ENCODE data around the gene FBLN2. TPM values are rescaled to one million over a fixed set of nuclear protein-coding genes. Genes with fewer than 3 reads are reported as not detected.

Gene FBLN2
- total and polyA plus RNA-seq, 2 of the 13 experiments (the other 11 are each of a cell fraction or from before 2014, with no cell fraction given): not detected

DNA sequence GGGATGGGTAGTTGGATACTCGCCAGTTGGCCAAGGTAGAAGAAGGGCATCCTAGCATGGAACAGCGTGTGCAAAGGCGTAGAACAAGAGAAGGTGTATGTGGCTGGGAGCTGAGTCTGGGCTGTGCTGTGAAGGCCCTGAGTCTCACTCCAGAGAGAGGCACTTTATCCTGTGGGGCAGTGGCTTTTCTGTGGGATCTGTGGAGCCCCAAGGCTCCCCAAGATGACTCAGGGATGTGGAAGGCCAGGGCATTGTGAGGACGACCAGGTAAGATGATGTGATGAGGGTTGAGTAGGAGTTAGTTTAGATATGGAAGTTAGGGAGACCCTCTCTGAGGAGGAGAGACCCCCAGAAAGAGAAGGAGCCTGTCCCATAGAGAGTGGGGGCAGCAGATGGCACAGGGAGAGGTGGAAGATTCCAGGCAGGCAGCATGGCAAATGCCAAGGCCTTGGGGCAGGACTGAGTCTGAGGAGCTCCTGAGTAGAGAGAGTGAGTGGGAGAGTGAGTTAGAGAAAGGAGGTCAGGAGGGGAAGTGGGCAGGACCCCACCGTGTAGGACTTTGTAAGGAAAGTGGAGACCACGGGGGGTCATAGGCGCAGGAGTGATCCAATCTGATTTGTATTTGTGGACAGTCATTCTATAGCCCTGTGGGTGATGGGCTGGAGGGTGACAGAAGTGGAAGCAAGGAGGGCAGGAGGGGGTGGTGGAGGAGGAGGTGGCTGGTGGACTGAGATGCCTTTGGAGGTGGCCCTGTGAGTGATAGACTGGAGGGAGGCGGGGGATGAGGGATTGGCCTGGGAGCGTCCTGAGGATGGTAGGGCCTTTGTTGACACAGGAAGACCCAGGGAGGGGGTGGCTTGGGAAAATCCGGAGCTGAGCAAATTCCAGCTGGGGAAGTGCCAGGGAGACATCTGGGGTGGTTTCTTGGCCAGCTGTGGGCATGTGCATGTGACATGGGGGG is 50.3 kb downstream of the FBLN2 start:
- POLR2A ChIA-PET: no interaction called here
- no peak for FAIRE-seq

More for the DNA sequence above, 50.3 kb downstream of the FBLN2 start:
- H3K9ac ChIP-seq (ENCODE audit: insufficient read depth, low read depth, low read length): no peak overlapping the region
- H3K27me3 ChIP-seq (ENCODE audit: control insufficient read depth in 1 of 2, insufficient read depth in 2 of 2, low read length in 2 of 2): peaks cover 7 to 16% of the 10 kb centered on the region in 2 experiments; a peak in 3 of 5 replicates
- no TSS peak for BruUV-seq (replicated peaks)
- in situ Hi-C loops (cut with HindIII; ENCODE audit: extremely low pct_ligation_motif_present, low pct_unique_long_range_greater_than_20kb): no loop called here
- WGBS (ENCODE audit: low lambda C conversion rate): 15% methylated on average over 10 of the region's 10 CpGs
- H4K20me1 ChIP-seq (ENCODE audit: insufficient read depth, low read length): no peaks in the 10 kb centered on the region
- H3K4me3 ChIP-seq (replicated peaks in 1 of 3; ENCODE audit: insufficient read depth in 1 of 3, low read depth in 2 of 3, low read length in 3 of 3): no peak overlapping the region
- no peak for TF ChIP-seq ZNF263 (CRISPR knock-in tag; IDR thresholded peaks at IDR 0.05)
- TF ChIP-seq, protein P1, sequence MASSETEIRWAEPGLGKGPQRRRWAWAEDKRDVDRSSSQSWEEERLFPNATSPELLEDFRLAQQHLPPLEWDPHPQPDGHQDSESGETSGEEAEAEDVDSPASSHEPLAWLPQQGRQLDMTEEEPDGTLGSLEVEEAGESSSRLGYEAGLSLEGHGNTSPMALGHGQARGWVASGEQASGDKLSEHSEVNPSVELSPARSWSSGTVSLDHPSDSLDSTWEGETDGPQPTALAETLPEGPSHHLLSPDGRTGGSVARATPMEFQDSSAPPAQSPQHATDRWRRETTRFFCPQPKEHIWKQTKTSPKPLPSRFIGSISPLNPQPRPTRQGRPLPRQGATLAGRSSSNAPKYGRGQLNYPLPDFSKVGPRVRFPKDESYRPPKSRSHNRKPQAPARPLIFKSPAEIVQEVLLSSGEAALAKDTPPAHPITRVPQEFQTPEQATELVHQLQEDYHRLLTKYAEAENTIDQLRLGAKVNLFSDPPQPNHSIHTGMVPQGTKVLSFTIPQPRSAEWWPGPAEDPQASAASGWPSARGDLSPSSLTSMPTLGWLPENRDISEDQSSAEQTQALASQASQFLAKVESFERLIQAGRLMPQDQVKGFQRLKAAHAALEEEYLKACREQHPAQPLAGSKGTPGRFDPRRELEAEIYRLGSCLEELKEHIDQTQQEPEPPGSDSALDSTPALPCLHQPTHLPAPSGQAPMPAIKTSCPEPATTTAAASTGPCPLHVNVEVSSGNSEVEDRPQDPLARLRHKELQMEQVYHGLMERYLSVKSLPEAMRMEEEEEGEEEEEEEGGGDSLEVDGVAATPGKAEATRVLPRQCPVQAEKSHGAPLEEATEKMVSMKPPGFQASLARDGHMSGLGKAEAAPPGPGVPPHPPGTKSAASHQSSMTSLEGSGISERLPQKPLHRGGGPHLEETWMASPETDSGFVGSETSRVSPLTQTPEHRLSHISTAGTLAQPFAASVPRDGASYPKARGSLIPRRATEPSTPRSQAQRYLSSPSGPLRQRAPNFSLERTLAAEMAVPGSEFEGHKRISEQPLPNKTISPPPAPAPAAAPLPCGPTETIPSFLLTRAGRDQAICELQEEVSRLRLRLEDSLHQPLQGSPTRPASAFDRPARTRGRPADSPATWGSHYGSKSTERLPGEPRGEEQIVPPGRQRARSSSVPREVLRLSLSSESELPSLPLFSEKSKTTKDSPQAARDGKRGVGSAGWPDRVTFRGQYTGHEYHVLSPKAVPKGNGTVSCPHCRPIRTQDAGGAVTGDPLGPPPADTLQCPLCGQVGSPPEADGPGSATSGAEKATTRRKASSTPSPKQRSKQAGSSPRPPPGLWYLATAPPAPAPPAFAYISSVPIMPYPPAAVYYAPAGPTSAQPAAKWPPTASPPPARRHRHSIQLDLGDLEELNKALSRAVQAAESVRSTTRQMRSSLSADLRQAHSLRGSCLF (CRISPR knock-in tag; IDR thresholded peaks at IDR 0.05; ENCODE audit: borderline replicate concordance): no peak
- no peak for TF ChIP-seq IRX3 (CRISPR knock-in tag; IDR thresholded peaks at IDR 0.05; ENCODE audit: borderline replicate concordance, low read depth)
- no peak for TF ChIP-seq THAP11 (CRISPR knock-in tag; IDR thresholded peaks at IDR 0.05)
- TF ChIP-seq SUZ12 (IDR thresholded peaks at IDR 0.05; ENCODE audit: low read depth, low read length): no peak
- TF ChIP-seq, protein P2, sequence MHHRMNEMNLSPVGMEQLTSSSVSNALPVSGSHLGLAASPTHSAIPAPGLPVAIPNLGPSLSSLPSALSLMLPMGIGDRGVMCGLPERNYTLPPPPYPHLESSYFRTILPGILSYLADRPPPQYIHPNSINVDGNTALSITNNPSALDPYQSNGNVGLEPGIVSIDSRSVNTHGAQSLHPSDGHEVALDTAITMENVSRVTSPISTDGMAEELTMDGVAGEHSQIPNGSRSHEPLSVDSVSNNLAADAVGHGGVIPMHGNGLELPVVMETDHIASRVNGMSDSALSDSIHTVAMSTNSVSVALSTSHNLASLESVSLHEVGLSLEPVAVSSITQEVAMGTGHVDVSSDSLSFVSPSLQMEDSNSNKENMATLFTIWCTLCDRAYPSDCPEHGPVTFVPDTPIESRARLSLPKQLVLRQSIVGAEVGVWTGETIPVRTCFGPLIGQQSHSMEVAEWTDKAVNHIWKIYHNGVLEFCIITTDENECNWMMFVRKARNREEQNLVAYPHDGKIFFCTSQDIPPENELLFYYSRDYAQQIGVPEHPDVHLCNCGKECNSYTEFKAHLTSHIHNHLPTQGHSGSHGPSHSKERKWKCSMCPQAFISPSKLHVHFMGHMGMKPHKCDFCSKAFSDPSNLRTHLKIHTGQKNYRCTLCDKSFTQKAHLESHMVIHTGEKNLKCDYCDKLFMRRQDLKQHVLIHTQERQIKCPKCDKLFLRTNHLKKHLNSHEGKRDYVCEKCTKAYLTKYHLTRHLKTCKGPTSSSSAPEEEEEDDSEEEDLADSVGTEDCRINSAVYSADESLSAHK (CRISPR knock-in tag; IDR thresholded peaks at IDR 0.05; ENCODE audit: borderline replicate concordance): no peak
- TF ChIP-seq TAF15 (IDR thresholded peaks at IDR 0.05; ENCODE audit: low read depth, low read length, poor library complexity, severe bottlenecking): no peak
- no peak for TF ChIP-seq FOXC1 (CRISPR knock-in tag; IDR thresholded peaks at IDR 0.05; ENCODE audit: borderline replicate concordance)
- no peaks in the 10 kb centered on the region for H3K9me3 ChIP-seq (ENCODE audit: low read length)
- intact Hi-C loops (cut with micrococcal nuclease; ENCODE audit: unreplicated experiment): no loop called here
- ATAC-seq (no peak), DNase-seq (ENCODE audit: low spot score) (no peak)
- CTCF ChIA-PET (ENCODE audit: low intra/inter-chr PET ratio, low total read pairs): no interaction called here
- peaks cover 20% of the 10 kb centered on the region for H3K4me1 ChIP-seq (ENCODE audit: insufficient read depth, low read length)
- H2AFZ ChIP-seq (ENCODE audit: low read length): no peak overlapping the region
- no peaks in the 10 kb centered on the region for H3K36me3 ChIP-seq (replicated peaks in 1 of 2; ENCODE audit: control insufficient read depth in 1 of 2, insufficient read depth in 2 of 2, low read length in 2 of 2)
- no peaks in the 10 kb centered on the region for H3K79me2 ChIP-seq (ENCODE audit: insufficient read depth, low read length)
- H3K27ac ChIP-seq (ENCODE audit: extremely low read length, insufficient read depth, low read length): no peak overlapping the region
- no peak overlapping the region for H3K4me2 ChIP-seq (ENCODE audit: low read depth, low read length)

Data from HepG2 (cell line).